ENCODE data around the gene MED29. TPM values are rescaled to one million over a fixed set of nuclear protein-coding genes. Genes with fewer than 3 reads are reported as not detected.
A peak's percentile ranks its signal among the peaks of the same experiment; 100 is the strongest.

MED29 gene
- total and polyA plus RNA-seq, 8 donors = 6.4 to 91.0 (median 21.3) TPM

- peaks cover 24 to 98% (median 86%) of the 10 kb centered on the region in 4 donors for H3K36me3 ChIP-seq
- H3K9me3 ChIP-seq = no peaks in the 10 kb centered on the region
- 91 to 95% (median 93%) methylated on average over 5 of the region's 5 CpGs for WGBS, 5 donors
Observed at GRCh38 chr19:39370735-39371134, 20.4 kb upstream of the MED29 start.

DNA sequence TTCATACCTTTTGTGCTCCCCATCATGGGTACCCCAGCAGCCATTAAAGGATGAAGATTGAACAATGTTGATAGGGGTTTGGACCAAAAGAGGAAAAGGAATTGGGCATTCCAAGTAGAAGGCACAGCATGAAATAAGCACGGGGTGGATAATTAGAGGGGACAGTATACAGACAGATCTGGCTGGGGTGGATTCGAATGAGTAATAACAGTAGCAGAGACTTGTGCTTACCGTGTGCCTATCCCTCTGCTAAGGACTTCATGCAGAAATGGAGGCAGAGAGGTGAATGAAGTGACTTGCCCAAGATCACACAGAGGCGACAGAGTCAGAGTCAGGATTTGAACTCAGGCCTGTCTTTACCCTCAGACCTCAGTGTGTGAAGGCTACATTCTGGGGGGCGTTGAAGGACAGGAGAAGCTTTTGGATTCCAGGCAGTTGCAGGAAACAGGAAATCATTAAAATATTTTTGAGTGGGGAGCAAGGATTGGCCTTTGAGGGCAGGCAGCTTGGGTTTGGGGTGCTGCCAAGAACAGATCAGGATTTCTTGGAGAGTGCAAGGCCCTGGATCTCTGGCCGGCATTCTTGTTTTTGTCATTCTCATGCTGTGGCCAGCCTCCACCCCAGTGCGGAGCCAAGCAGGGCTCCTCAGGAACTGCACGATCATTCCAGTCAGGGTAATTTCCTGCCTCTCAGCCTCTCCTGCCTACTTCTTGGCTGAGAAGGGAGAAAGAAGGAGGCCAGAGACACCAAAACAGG lies 19.0 kb upstream of the MED29 start:
- 41 to 74% (median 65%) methylated on average over 8 of the region's 8 CpGs for WGBS, 5 donors
- H3K4me3 ChIP-seq = no peak overlapping the region
- DNase-seq = peak; percentile 52 to 90
- H3K27ac ChIP-seq = peak overlapping the region; percentile 67 to 91 (median 90)
- H3K9me3 ChIP-seq = no peaks in the 10 kb centered on the region
- peaks cover 7 to 27% (median 21%) of the 10 kb centered on the region in 4 donors for H3K4me1 ChIP-seq
- intact Hi-C loops (cut with DNase I; ENCODE audit: low total_unique reads) = no loop called here
- H3K27me3 ChIP-seq = no peaks in the 10 kb centered on the region
- H3K36me3 ChIP-seq = peaks cover 36 to 98% (median 86%) of the 10 kb centered on the region in 4 donors
- TF ChIP-seq POLR2A (IDR thresholded peaks at IDR 0.05) (no peak), POLR2AphosphoS5 (IDR thresholded peaks at IDR 0.05) (peak in 2 of 3 donors; percentile 35 to 38)

More at GRCh38 chr19:39370735-39371134, 20.4 kb upstream of the MED29 start:
- no peak for DNase-seq
- no peak overlapping the region for H3K4me3 ChIP-seq
- peak overlapping the region in 1 of 5 donors; percentile 90 for H3K27ac ChIP-seq
- no peaks in the 10 kb centered on the region for H3K27me3 ChIP-seq
- peaks cover 7 to 27% (median 21%) of the 10 kb centered on the region in 4 donors for H3K4me1 ChIP-seq
- intact Hi-C loops (cut with DNase I; ENCODE audit: low total_unique reads) = no loop called here
- TF ChIP-seq POLR2A (IDR thresholded peaks at IDR 0.05) = no peak
- no peak for TF ChIP-seq EP300 (IDR thresholded peaks at IDR 0.05)
- no peak for TF ChIP-seq POLR2AphosphoS5 (IDR thresholded peaks at IDR 0.05)
- no peak for TF ChIP-seq CTCF (IDR thresholded peaks at IDR 0.05)

DNA sequence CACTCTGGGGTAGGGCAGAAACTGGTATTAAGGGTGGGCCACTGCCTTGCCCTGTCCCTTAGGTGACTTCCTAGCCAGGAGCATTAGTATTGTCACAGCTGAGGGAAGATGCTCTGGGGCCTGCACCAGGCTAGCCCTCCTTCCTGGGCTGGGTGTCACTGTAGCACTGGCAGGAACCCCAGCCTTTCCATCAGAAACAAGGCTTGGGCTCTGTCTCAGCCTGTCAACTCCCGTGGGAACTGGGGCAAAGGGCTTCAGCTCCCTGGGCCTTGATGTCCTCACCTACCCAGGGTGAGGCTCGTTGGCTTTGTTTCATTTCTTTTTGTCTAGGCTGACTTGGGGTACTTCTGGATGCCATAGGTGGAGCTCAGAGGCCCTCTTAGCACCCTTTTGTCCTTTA lies 18.2 kb upstream of the MED29 start:
- peak overlapping the region; percentile 67 to 91 (median 90) for H3K27ac ChIP-seq
- DNase-seq = no peak
- TF ChIP-seq CTCF (IDR thresholded peaks at IDR 0.05) = no peak
- no peaks in the 10 kb centered on the region for H3K27me3 ChIP-seq
- H3K36me3 ChIP-seq = peaks cover 43 to 98% (median 87%) of the 10 kb centered on the region in 4 donors
- intact Hi-C loops (cut with DNase I; ENCODE audit: low total_unique reads) = no loop called here
- no peak overlapping the region for H3K4me3 ChIP-seq
- H3K4me1 ChIP-seq = peaks cover 7 to 27% (median 21%) of the 10 kb centered on the region in 4 donors
- 53 to 77% (median 65%) methylated on average over 2 of the region's 2 CpGs for WGBS, 5 donors
- no peaks in the 10 kb centered on the region for H3K9me3 ChIP-seq

- no peak for DNase-seq
- intact Hi-C loops (cut with DNase I; ENCODE audit: low total_unique reads) = no loop called here
- peak overlapping the region in 1 of 5 donors; percentile 90 for H3K27ac ChIP-seq
- no peaks in the 10 kb centered on the region for H3K27me3 ChIP-seq
- TF ChIP-seq CTCF (IDR thresholded peaks at IDR 0.05) = no peak
- no peak for TF ChIP-seq EP300 (IDR thresholded peaks at IDR 0.05)
- TF ChIP-seq POLR2A (IDR thresholded peaks at IDR 0.05) = no peak
- peaks cover 51 to 98% (median 88%) of the 10 kb centered on the region in 4 donors for H3K36me3 ChIP-seq
- H3K9me3 ChIP-seq = no peaks in the 10 kb centered on the region
- no peak overlapping the region for H3K4me3 ChIP-seq
- H3K4me1 ChIP-seq = peaks cover 7 to 27% (median 21%) of the 10 kb centered on the region in 4 donors
Observed at GRCh38 chr19:39375929-39376328, 15.2 kb upstream of the MED29 start.

Measured in stomach (tissue), 9 donors.